PC-3 (cell line): ENCODE data around the gene ACOT11.

Experiments used
- EZH2 ChIP-seq: fragments of 300-600 bp; sonication (generic); IDR thresholded peaks from one replicate; pipeline ENCODE4 v1.6.1; 2017; ENCODE audit warnings: antibody characterized with exemption, mild to moderate bottlenecking, low read length; ENCODE audit not compliant: unreplicated experiment
- TF ChIP-seq, protein P1 (sequence below): fragments of 300-600 bp; sonication (generic); conservative IDR thresholded peaks from 2 replicates; pipeline ENCODE4 v1.5.1; 2017; ENCODE audit warnings: antibody characterized with exemption, low read depth, mild to moderate bottlenecking, low read length

DNA sequence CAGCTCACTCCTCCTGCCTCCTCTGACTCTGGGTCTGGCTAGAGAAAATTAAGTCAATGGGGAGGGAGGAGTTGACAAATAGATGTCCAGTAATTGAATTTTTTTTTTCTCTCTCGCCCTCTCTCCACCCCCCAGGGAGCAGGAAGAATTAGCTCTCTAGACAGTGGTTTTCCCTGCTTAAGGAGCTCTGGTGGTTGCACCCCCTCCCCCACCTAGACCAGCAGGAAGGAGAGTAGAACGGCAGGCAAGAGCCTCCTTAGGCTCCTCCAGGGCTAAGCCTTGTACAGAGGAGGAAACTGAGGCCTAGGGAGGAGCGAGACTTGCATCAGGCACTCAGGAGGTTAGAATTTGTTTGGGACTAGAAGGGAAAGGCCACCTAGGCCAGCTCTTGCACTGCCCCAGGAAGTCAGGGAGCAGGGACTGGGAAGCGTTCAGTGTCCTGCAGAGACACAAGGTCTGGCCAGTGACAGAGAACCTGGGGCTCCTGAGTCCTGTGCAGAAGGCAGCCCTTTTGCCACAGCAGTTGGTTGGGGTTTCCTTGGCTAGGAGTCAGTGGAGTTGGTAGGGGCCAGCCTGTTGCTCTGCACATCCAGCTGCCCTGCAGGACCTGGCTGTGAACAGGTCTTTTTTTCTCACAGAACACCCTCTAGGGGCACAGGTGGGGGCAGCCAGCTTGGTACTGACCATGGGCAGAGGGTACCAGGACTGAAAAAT, 49.5 kb upstream of the ACOT11 start:
- TF ChIP-seq, protein P1, sequence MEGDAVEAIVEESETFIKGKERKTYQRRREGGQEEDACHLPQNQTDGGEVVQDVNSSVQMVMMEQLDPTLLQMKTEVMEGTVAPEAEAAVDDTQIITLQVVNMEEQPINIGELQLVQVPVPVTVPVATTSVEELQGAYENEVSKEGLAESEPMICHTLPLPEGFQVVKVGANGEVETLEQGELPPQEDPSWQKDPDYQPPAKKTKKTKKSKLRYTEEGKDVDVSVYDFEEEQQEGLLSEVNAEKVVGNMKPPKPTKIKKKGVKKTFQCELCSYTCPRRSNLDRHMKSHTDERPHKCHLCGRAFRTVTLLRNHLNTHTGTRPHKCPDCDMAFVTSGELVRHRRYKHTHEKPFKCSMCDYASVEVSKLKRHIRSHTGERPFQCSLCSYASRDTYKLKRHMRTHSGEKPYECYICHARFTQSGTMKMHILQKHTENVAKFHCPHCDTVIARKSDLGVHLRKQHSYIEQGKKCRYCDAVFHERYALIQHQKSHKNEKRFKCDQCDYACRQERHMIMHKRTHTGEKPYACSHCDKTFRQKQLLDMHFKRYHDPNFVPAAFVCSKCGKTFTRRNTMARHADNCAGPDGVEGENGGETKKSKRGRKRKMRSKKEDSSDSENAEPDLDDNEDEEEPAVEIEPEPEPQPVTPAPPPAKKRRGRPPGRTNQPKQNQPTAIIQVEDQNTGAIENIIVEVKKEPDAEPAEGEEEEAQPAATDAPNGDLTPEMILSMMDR: no peak
- TF ChIP-seq EZH2: no peak
